HEK293 (cell line): ENCODE results near the gene PCDHB2.

Source experiments
- CTCF ChIA-PET: fragments of 350-600 bp; formaldehyde crosslinking; extraction: SDS; loops from one replicate; lab custom pipeline; 2021; ENCODE audit warnings: antibody characterized with exemption; lab: Yijun Ruan, JAX
- POLR2A ChIA-PET: fragments of 300-600 bp; formaldehyde crosslinking; extraction: SDS; loops from one replicate; lab custom pipeline; 2020; ENCODE audit warnings: antibody characterized with exemption, inconsistent platforms; lab: Yijun Ruan, JAX
- H3K27ac ChIP-seq: fragments of 200-500 bp; sonication (Bioruptor generic); 2 replicates; pipeline ENCODE4 v1.5.1; 2014; ENCODE audit warnings: low read depth, low read length, control low read depth, inconsistent platforms; ENCODE audit errors: extremely low read depth
- H3K36me3 ChIP-seq, 2 experiments: fragments of 200-500 bp in 1 of 2; sonication (Bioruptor generic) in 1 of 2; 1 replicate in 1 of 2; 2 replicates in 1 of 2; pipeline ENCODE4 v1.5.1; 2014 to 2017; ENCODE audit warnings: inconsistent platforms in 2 of 2, low read length in 2 of 2; ENCODE audit not compliant: control insufficient read depth in 2 of 2, insufficient read depth in 1 of 2
- H3K4me1 ChIP-seq: fragments of 200-500 bp; sonication (Bioruptor generic); 2 replicates; pipeline ENCODE4 v1.5.1; 2014; ENCODE audit warnings: mild to moderate bottlenecking, low read length, inconsistent platforms; ENCODE audit not compliant: control insufficient read depth, insufficient read depth
- H3K4me3 ChIP-seq: 2 replicates; pipeline ENCODE4 v1.5.1; 2011; ENCODE audit warnings: low read depth, mild to moderate bottlenecking, control low read depth, low read length, moderate library complexity
- H3K9me3 ChIP-seq: fragments of 200-500 bp; sonication (Bioruptor generic); 2 replicates; pipeline ENCODE4 v1.5.1; 2014; ENCODE audit warnings: low read depth, low read length, inconsistent platforms; ENCODE audit not compliant: control insufficient read depth, insufficient read depth
- ELK4 ChIP-seq: IDR thresholded peaks from 2 replicates; pipeline ENCODE4 v1.6.1; 2011; ENCODE audit warnings: mild to moderate bottlenecking, low read depth, low read length, borderline replicate concordance
- PRDM6 ChIP-seq: fragments of 450-650 bp; formaldehyde crosslinking; IDR thresholded peaks from 2 replicates; pipeline ENCODE4 v1.5.1; 2017; ENCODE audit warnings: missing biosample characterization, missing genetic modification characterization
- SP3 ChIP-seq: fragments of 450-650 bp; formaldehyde crosslinking; IDR thresholded peaks from 2 replicates; pipeline ENCODE4 v1.5.1; 2016; ENCODE audit warnings: missing biosample characterization, missing genetic modification characterization
- TRIM28 ChIP-seq: IDR thresholded peaks from 2 replicates; pipeline ENCODE4 v1.6.1; 2011; ENCODE audit warnings: low read length, control low read depth, borderline replicate concordance
- ZBTB11 ChIP-seq: fragments of 450-650 bp; formaldehyde crosslinking; conservative IDR thresholded peaks from 2 replicates; pipeline ENCODE4 v1.5.1; 2016; ENCODE audit warnings: low read depth, missing biosample characterization, missing genetic modification characterization
- ZBTB26 ChIP-seq: fragments of 450-650 bp; formaldehyde crosslinking; optimal IDR thresholded peaks from 2 replicates; pipeline ENCODE3; 2016; ENCODE audit warnings: missing biosample characterization, mild to moderate bottlenecking, missing genetic modification characterization
- ZNF184 ChIP-seq: fragments of 450-650 bp; IDR thresholded peaks from 2 replicates; pipeline ENCODE4 v1.5.1; 2018; ENCODE audit warnings: missing biosample characterization, mild to moderate bottlenecking, missing genetic modification characterization
- ZNF280D ChIP-seq: fragments of 450-650 bp; formaldehyde crosslinking; IDR thresholded peaks from 2 replicates; pipeline ENCODE4 v1.5.1; 2016; ENCODE audit warnings: missing biosample characterization, missing genetic modification characterization
- ZNF292 ChIP-seq: fragments of 450-650 bp; formaldehyde crosslinking; IDR thresholded peaks from 2 replicates; pipeline ENCODE4 v1.5.1; 2016; ENCODE audit warnings: low read depth, missing biosample characterization, missing genetic modification characterization, borderline replicate concordance
- ZNF362 ChIP-seq: fragments of 450-650 bp; formaldehyde crosslinking; IDR thresholded peaks from 2 replicates; pipeline ENCODE4 v1.5.1; 2016; ENCODE audit warnings: missing biosample characterization, missing genetic modification characterization
- ZNF404 ChIP-seq: fragments of 450-650 bp; formaldehyde crosslinking; IDR thresholded peaks from 2 replicates; pipeline ENCODE4 v1.5.1; 2017; ENCODE audit warnings: missing biosample characterization, missing genetic modification characterization
- ZNF449 ChIP-seq: fragments of 450-650 bp; formaldehyde crosslinking; IDR thresholded peaks from 2 replicates; pipeline ENCODE4 v1.5.1; 2017; ENCODE audit warnings: missing biosample characterization, mild to moderate bottlenecking, missing genetic modification characterization, moderate library complexity
- ZNF501 ChIP-seq: fragments of 450-650 bp; formaldehyde crosslinking; IDR thresholded peaks from 2 replicates; pipeline ENCODE4 v1.5.1; 2016; ENCODE audit warnings: missing biosample characterization, missing genetic modification characterization
- ZNF514 ChIP-seq: fragments of 450-650 bp; formaldehyde crosslinking; IDR thresholded peaks from 2 replicates; pipeline ENCODE4 v1.5.1; 2016; ENCODE audit warnings: missing biosample characterization, missing genetic modification characterization
- ZNF560 ChIP-seq: fragments of 450-650 bp; formaldehyde crosslinking; IDR thresholded peaks from 2 replicates; pipeline ENCODE4 v1.5.1; 2017; ENCODE audit warnings: missing biosample characterization, missing genetic modification characterization, borderline replicate concordance
- ZNF621 ChIP-seq: fragments of 450-650 bp; formaldehyde crosslinking; IDR thresholded peaks from 2 replicates; pipeline ENCODE4 v1.5.1; 2017; ENCODE audit warnings: missing biosample characterization, missing genetic modification characterization
- ZNF670 ChIP-seq: fragments of 450-650 bp; formaldehyde crosslinking; IDR thresholded peaks from 2 replicates; pipeline ENCODE4 v1.5.1; 2016; ENCODE audit warnings: missing biosample characterization, missing genetic modification characterization, low read depth
- ZNF776 ChIP-seq: fragments of 450-650 bp; formaldehyde crosslinking; IDR thresholded peaks from 2 replicates; pipeline ENCODE4 v1.5.0; 2017; ENCODE audit warnings: missing biosample characterization, missing genetic modification characterization, borderline replicate concordance
- ZNF791 ChIP-seq: fragments of 450-650 bp; formaldehyde crosslinking; IDR thresholded peaks from 2 replicates; pipeline ENCODE4 v1.5.1; 2016; ENCODE audit warnings: missing biosample characterization, missing genetic modification characterization

The PCDHB2 gene

GRCh38 chr5:141077826-141078225, 16.6 kb upstream of the PCDHB2 start:
- POLR2A ChIA-PET: no interaction called here
- Histone ChIP-seq H3K4me3 (no peak overlapping the region), H3K36me3 (no peaks in the 10 kb centered on the region), H3K27ac (no peak overlapping the region), H3K9me3 (no peaks in the 10 kb centered on the region), H3K4me1 (no peaks in the 10 kb centered on the region)
- CTCF ChIA-PET: interaction anchor here (0.7 to 1.1 kb wide), 2 partner anchors 17 to 37 kb away, joined by 3 to 4 read pairs; partner anchors contain the start of gene PCDHB2
- TF ChIP-seq ZBTB11 (no peak), ZNF280D (tag by site-specific recombination) (no peak), PRDM6 (tag by site-specific recombination) (no peak), ZNF449 (tag by site-specific recombination) (no peak), ZNF776 (no peak), ZNF791 (tag by site-specific recombination) (no peak), ZNF362 (no peak), ZNF514 (tag by site-specific recombination) (no peak), ZNF404 (tag by site-specific recombination) (no peak), ZNF560 (tag by site-specific recombination) (no peak), ZNF501 (tag by site-specific recombination) (no peak), ZBTB26 (tag by site-specific recombination) (no peak), ELK4 (no peak), ZNF292 (no peak), TRIM28 (no peak), ZNF670 (tag by site-specific recombination) (no peak), ZNF184 (no peak), SP3 (tag by site-specific recombination) (no peak), ZNF621 (tag by site-specific recombination) (no peak)
